Ishikawa (cell line): ENCODE results near the gene TAGLN3.

Experiments used
- CEBPB ChIP-seq: IDR thresholded peaks from 2 replicates; pipeline ENCODE4 v1.6.1; 2012
- CREB1 ChIP-seq: IDR thresholded peaks from 2 replicates; pipeline ENCODE4 v1.6.1; 2012; ENCODE audit warnings: low read depth
- EGR1 ChIP-seq: IDR thresholded peaks from 2 replicates; pipeline ENCODE4 v1.6.1; 2012
- EP300 ChIP-seq: IDR thresholded peaks from 2 replicates; pipeline ENCODE4 v1.6.1; 2012; ENCODE audit warnings: borderline replicate concordance
- FOXM1 ChIP-seq: IDR thresholded peaks from 2 replicates; pipeline ENCODE4 v1.6.1; 2012; ENCODE audit warnings: low read depth, borderline replicate concordance
- NFIC ChIP-seq: IDR thresholded peaks from 2 replicates; pipeline ENCODE4 v1.6.1; 2012
- RAD21 ChIP-seq: IDR thresholded peaks from 2 replicates; pipeline ENCODE4 v1.6.1; 2012; ENCODE audit warnings: low read depth
- TAF1 ChIP-seq: IDR thresholded peaks from 2 replicates; pipeline ENCODE4 v1.6.1; 2012; ENCODE audit warnings: low read depth, mild to moderate bottlenecking
- TCF12 ChIP-seq: IDR thresholded peaks from 2 replicates; pipeline ENCODE4 v1.6.1; 2012; ENCODE audit warnings: low read depth
- TEAD4 ChIP-seq: IDR thresholded peaks from 2 replicates; pipeline ENCODE4 v1.6.1; 2012
- YY1 ChIP-seq: IDR thresholded peaks from 2 replicates; pipeline ENCODE4 v1.6.1; 2012; ENCODE audit warnings: low read depth
- ZBTB7A ChIP-seq: IDR thresholded peaks from 2 replicates; pipeline ENCODE4 v1.6.1; 2012; ENCODE audit warnings: low read depth
- TF ChIP-seq, protein P1 (sequence below): IDR thresholded peaks from 2 replicates; pipeline ENCODE4 v1.6.1; 2012; ENCODE audit warnings: low read depth, mild to moderate bottlenecking
- TF ChIP-seq, protein P2 (sequence below): IDR thresholded peaks from 2 replicates; pipeline ENCODE4 v1.6.1; 2012
- TF ChIP-seq, protein P3 (sequence below): IDR thresholded peaks from 2 replicates; pipeline ENCODE4 v1.6.1; 2012

TAGLN3 gene

DNA sequence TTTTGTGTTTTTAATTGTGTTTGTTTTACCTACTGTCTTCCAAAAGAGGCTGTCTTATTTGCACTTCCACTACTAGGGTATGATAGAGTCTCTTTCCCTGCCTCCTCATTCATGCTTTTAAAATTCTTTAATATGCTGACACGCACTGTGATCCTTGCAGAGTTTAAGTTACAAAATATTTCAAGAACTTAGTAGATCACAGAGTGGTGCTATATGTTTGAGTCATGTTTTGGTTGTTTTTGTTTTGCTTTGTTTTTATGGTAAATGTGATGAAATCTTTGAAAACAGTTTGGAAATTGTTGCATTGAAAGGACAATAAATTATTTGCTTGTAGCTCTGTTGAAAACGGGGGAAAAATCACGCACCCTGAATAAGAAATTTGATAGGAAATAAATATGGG lies 25.8 kb upstream of the TAGLN3 start:
- no peak for TF ChIP-seq TCF12
- no peak for TF ChIP-seq EP300
- no peak for TF ChIP-seq TAF1
- TF ChIP-seq, protein P1, sequence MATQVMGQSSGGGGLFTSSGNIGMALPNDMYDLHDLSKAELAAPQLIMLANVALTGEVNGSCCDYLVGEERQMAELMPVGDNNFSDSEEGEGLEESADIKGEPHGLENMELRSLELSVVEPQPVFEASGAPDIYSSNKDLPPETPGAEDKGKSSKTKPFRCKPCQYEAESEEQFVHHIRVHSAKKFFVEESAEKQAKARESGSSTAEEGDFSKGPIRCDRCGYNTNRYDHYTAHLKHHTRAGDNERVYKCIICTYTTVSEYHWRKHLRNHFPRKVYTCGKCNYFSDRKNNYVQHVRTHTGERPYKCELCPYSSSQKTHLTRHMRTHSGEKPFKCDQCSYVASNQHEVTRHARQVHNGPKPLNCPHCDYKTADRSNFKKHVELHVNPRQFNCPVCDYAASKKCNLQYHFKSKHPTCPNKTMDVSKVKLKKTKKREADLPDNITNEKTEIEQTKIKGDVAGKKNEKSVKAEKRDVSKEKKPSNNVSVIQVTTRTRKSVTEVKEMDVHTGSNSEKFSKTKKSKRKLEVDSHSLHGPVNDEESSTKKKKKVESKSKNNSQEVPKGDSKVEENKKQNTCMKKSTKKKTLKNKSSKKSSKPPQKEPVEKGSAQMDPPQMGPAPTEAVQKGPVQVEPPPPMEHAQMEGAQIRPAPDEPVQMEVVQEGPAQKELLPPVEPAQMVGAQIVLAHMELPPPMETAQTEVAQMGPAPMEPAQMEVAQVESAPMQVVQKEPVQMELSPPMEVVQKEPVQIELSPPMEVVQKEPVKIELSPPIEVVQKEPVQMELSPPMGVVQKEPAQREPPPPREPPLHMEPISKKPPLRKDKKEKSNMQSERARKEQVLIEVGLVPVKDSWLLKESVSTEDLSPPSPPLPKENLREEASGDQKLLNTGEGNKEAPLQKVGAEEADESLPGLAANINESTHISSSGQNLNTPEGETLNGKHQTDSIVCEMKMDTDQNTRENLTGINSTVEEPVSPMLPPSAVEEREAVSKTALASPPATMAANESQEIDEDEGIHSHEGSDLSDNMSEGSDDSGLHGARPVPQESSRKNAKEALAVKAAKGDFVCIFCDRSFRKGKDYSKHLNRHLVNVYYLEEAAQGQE: no peak
- TF ChIP-seq NFIC: no peak
- TF ChIP-seq ZBTB7A: no peak
- TF ChIP-seq YY1: no peak
- TF ChIP-seq, protein P2, sequence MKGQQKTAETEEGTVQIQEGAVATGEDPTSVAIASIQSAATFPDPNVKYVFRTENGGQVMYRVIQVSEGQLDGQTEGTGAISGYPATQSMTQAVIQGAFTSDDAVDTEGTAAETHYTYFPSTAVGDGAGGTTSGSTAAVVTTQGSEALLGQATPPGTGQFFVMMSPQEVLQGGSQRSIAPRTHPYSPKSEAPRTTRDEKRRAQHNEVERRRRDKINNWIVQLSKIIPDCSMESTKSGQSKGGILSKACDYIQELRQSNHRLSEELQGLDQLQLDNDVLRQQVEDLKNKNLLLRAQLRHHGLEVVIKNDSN: no peak
- no peak for TF ChIP-seq TEAD4
- TF ChIP-seq CREB1: no peak
- TF ChIP-seq, protein P3, sequence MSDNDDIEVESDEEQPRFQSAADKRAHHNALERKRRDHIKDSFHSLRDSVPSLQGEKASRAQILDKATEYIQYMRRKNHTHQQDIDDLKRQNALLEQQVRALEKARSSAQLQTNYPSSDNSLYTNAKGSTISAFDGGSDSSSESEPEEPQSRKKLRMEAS: no peak
- no peak for TF ChIP-seq EGR1
- TF ChIP-seq CEBPB: no peak

DNA sequence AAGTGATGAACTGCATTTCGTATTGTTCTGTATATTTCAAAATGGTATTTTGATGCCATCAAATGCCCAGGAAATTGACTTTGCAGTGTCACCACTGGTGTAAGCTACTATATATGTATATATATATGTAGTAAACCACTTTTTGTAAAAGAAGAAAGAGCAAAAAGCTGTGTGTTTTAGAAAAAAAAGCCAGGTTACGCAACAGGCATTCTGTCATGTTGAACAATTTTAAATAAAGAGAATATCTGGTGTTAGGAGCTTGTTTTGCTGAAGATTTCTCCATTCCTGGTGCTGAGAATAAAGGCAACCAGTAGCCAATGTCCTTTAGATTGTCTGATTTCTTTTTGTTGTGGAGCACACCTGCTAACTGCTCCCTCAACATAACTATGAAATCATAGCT lies 23.6 kb upstream of the TAGLN3 start:
- TF ChIP-seq RAD21 (no peak), TAF1 (no peak), EGR1 (no peak), NFIC (no peak), ZBTB7A (no peak), CREB1 (no peak), FOXM1 (no peak), EP300 (no peak), YY1 (no peak), CEBPB (no peak; the same call in 1 of the 2 replicates), TEAD4 (no peak), TCF12 (no peak)
- TF ChIP-seq, protein P1: no peak
- TF ChIP-seq, protein P2: no peak
- TF ChIP-seq, protein P3: no peak

DNA sequence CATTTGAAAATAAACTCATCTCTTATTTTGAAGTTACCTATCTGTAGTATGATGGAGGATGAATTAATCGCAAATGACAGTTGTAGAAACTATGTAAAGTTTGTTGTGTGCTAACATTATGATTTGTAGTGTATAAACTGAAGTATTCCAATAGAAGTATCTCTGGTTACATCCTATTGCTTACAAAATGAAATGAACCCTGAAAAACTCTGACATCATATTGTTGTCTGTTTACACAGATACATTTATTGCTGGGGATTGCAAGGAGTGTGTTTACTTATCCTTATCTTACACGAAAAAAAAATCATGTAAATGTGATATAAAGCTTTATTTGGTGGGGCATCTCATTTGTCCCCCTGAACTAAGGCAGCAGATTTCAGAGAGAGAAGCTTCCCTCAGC lies 22.5 kb upstream of the TAGLN3 start:
- TF ChIP-seq ZBTB7A (no peak), EP300 (no peak), TEAD4 (no peak), CEBPB (no peak)

DNA sequence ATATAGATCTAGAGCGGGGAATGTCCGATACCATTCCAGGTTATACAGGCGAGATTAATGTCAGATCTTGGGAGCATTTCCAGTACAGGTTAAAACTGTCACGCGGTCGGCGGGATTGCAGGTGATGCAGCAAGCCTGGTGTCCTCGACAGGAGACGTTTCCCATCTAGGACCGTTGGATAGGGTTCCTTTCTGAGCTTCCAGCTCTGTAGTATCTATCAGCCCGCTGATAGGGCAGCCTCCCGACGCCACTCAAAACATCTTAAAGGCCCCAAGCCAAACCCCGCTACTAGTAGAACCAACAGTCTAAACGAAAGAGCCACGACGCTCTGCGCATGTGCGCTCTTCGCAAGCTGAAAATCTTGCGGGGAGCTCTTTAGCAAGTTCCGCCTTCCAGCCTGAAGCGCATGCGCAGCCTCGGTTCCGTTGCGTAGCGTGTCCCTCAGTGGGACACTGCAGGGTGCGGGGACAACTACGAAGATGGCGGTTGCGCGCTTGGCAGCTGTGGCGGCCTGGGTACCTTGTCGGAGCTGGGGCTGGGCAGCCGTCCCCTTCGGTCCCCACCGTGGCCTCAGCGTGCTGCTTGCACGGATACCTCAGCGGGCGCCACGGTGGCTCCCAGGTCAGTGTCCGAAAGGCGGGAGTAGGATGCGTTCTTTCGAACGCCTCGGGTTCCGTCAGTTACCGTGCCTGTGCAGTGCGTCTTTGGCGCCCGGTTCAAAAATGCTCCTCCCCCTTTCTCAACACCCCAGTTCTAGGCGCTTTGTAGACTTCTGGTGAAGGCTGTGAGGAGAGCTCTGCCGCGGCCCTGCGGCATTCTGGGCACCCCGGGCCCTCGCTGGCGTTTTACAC lies 19.9 kb upstream of the TAGLN3 start, which contains the start of gene ABHD10:
ABHD10 (plus strand) TSS at position 444 of the 851 bp plus-strand sequence; CDS start at position 480, 36 bp downstream.
- 0 out of 2 replicates have a peak, but pooled peaks have one; percentile 36 for TF ChIP-seq FOXM1
- peak; percentile 89 for TF ChIP-seq TAF1
- no peak for TF ChIP-seq CEBPB
- peak; percentile 91 for TF ChIP-seq YY1
- TF ChIP-seq, protein P2: 0 out of 2 replicates have a peak, but pooled peaks have one; percentile 26
- TF ChIP-seq RAD21: no peak
- TF ChIP-seq, protein P1: no peak
- TF ChIP-seq EP300: no peak
- TF ChIP-seq TCF12: no peak
- TF ChIP-seq TEAD4: no peak; the same call in 1 of the 2 replicates
- TF ChIP-seq, protein P3: peak; percentile 92
- no peak for TF ChIP-seq NFIC
- TF ChIP-seq CREB1: no peak
